PC-3 (cell line): Measurements from ENCODE around the gene TRAF3.

ENCODE experiments used
- EZH2 ChIP-seq: fragments of 300-600 bp; sonication (generic); IDR thresholded peaks from one replicate; pipeline ENCODE4 v1.6.1; 2017; ENCODE audit warnings: antibody characterized with exemption, mild to moderate bottlenecking, low read length; ENCODE audit not compliant: unreplicated experiment
- EZH2phosphoT487 ChIP-seq: fragments of 300-600 bp; sonication (generic); IDR thresholded peaks from 2 replicates; pipeline ENCODE4 v1.6.1; 2018; ENCODE audit warnings: mild to moderate bottlenecking, antibody characterized with exemption, low read length, borderline replicate concordance
- TF ChIP-seq, protein P1 (sequence below): fragments of 300-600 bp; sonication (generic); conservative IDR thresholded peaks from 2 replicates; pipeline ENCODE4 v1.5.1; 2017; ENCODE audit warnings: antibody characterized with exemption, low read depth, mild to moderate bottlenecking, low read length

DNA sequence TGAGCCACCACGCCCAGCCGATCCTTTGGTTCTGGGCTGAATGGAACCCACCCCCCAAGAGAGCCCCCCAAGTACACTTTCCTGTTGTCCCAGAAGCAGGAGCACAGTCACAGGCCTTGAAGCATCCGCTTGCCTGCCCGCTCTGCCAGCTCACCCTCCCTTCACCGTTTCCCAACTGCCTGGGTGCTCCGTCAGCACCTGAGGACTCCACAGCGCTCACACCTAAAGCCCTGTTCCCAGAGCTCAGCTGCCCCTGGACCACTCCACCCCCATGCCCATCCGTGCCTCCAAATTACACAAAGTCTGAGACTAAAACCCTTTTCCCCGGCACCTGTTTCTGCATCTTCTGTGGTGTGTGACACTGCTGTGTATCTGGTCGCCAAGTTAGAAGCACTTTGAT, 44.3 kb upstream of the TRAF3 start:
- TF ChIP-seq, protein P1, sequence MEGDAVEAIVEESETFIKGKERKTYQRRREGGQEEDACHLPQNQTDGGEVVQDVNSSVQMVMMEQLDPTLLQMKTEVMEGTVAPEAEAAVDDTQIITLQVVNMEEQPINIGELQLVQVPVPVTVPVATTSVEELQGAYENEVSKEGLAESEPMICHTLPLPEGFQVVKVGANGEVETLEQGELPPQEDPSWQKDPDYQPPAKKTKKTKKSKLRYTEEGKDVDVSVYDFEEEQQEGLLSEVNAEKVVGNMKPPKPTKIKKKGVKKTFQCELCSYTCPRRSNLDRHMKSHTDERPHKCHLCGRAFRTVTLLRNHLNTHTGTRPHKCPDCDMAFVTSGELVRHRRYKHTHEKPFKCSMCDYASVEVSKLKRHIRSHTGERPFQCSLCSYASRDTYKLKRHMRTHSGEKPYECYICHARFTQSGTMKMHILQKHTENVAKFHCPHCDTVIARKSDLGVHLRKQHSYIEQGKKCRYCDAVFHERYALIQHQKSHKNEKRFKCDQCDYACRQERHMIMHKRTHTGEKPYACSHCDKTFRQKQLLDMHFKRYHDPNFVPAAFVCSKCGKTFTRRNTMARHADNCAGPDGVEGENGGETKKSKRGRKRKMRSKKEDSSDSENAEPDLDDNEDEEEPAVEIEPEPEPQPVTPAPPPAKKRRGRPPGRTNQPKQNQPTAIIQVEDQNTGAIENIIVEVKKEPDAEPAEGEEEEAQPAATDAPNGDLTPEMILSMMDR, result no peak
- TF ChIP-seq EZH2phosphoT487, result no peak
- TF ChIP-seq EZH2, result no peak
